Thyroid gland (tissue), 4 donors: ENCODE results near the gene FOXRED2. TPM values are rescaled to one million over a fixed set of nuclear protein-coding genes. Genes with fewer than 3 reads are reported as not detected.

Experiments
- DNase-seq, 2 donors: peaks; one replicate each; pipeline ENCODE4 v3.0.0-alpha.2; 2019
- H3K27ac ChIP-seq, 3 donors: fragments of 200-600 bp; sonication (generic); 1 replicate in 2 of 3; 2 replicates in 1 of 3; pipeline ENCODE4 v1.5.1; 2016 to 2019; ENCODE audit warnings: mild to moderate bottlenecking in 1 of 3, moderate library complexity in 1 of 3
- H3K27me3 ChIP-seq: fragments of 200-600 bp; sonication (generic); one replicate; pipeline ENCODE4 v1.5.1; 2019
- H3K36me3 ChIP-seq, 2 donors: fragments of 200-600 bp; sonication (generic); one replicate each; pipeline ENCODE4 v1.5.1; 2016 to 2019
- H3K4me1 ChIP-seq, 2 donors: fragments of 200-600 bp; sonication (generic); one replicate each; pipeline ENCODE4 v1.5.1; 2017 to 2019
- H3K4me3 ChIP-seq, 3 donors: fragments of 200-600 bp; sonication (generic); replicated peaks in 1 of 3; 1 replicate in 2 of 3; 2 replicates in 1 of 3; pipeline ENCODE4 v1.5.1; 2016; ENCODE audit warnings: mild to moderate bottlenecking in 1 of 3
- H3K9me3 ChIP-seq: fragments of 200-600 bp; sonication (generic); one replicate; pipeline ENCODE4 v1.5.1; 2017
- POLR2A ChIP-seq, 2 donors: fragments of 450-650 bp; IDR thresholded peaks; one replicate each; pipeline ENCODE4 v1.6.1; 2017; ENCODE audit warnings: antibody characterized with exemption in 2 of 2, mild to moderate bottlenecking in 2 of 2, moderate library complexity in 1 of 2
- WGBS, 2 donors: methylation state at CpG; one replicate each; pipeline ENCODE4 v1.1.5; 2017; 5-methylcytosine and 5-hydroxymethylcytosine counted together
- intact Hi-C: fragments of 100-400 bp; cut with DNase I; formaldehyde crosslinking; loops from one replicate; pipeline ENCODE4 v1.15.1; 2023
- total RNA-seq, 4 donors: library from RNA; depleted of rRNA; stranded (reverse); fragments of >200 nt; gene quantifications; one replicate each; pipeline ENCODE4 v1.2.3, GENCODE V29; 2016
- TF ChIP-seq, protein P1 (sequence below), 6 experiments: fragments of 200-600 bp in 3 of 6; fragments of 450-650 bp in 3 of 6; sonication (generic) in 3 of 6; IDR thresholded peaks; one replicate each; pipeline ENCODE4 v1.5.1; 2016 to 2019; ENCODE audit warnings: antibody characterized with exemption in 6 of 6, mild to moderate bottlenecking in 2 of 6, inconsistent platforms in 1 of 6, moderate library complexity in 1 of 6

The FOXRED2 gene
- total RNA-seq, 4 donors from 2014 or later: 5.9 to 12.8 (median 9.4) TPM

DNA sequence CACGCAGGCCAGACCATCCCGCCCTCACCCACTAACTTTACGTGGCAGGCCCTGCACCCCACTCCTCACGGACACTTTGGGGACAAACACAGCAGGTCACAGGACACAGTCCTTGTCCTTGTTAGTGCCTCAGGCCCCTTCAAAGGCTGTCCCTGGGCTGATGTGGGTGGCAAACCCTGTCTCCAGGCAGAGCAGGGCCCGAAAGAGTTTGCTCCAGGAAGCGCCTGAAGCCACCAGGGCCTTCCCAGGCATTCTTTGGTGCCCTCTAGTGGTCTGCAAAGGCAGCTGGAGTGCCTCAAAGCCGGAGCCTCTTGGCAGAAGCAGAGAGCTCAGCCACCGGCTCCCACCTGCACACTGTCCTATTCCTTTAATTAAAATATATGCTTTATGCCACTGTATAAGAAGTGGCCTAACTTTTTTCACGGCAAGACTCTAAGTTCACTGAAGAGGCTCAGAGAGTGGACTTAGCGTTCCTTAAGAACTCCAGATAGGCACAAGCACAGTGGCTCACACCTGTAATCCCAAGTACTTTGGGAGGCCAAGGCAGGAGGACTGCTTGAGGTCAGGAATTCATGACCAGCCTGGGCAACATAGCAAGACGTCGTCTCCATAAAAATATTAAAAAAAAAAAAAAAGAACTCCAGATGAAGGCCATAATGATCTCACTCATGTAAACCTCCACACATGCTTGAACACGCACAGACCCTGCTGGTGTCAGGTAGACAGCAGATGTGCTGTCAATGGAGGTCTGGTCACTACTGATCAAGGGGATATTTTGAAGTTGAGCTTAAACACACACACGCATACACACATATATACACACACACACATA is 36.5 kb downstream of the FOXRED2 start:
- Histone ChIP-seq H3K27me3 (no peaks in the 10 kb centered on the region), H3K36me3 (peaks cover 23 to 25% of the 10 kb centered on the region in 2 donors), H3K27ac (peak overlapping the region in 2 of 3 donors; percentile 15 to 26), H3K9me3 (no peaks in the 10 kb centered on the region), H3K4me3 (no peak overlapping the region), H3K4me1 (peaks cover 5 to 18% of the 10 kb centered on the region in 2 donors)
- 46 to 48% methylated on average over 14 of the region's 14 CpGs for WGBS, 2 donors
- intact Hi-C loops: loop anchor here (2.0 to 5.0 kb wide), 3 partner anchors 83 to 170 kb away; partner anchors contain the start of gene MYH9
- peak; percentile 81 to 87 for DNase-seq
- TF ChIP-seq POLR2A (IDR thresholded peaks at IDR 0.05): no peak
- TF ChIP-seq, protein P1, sequence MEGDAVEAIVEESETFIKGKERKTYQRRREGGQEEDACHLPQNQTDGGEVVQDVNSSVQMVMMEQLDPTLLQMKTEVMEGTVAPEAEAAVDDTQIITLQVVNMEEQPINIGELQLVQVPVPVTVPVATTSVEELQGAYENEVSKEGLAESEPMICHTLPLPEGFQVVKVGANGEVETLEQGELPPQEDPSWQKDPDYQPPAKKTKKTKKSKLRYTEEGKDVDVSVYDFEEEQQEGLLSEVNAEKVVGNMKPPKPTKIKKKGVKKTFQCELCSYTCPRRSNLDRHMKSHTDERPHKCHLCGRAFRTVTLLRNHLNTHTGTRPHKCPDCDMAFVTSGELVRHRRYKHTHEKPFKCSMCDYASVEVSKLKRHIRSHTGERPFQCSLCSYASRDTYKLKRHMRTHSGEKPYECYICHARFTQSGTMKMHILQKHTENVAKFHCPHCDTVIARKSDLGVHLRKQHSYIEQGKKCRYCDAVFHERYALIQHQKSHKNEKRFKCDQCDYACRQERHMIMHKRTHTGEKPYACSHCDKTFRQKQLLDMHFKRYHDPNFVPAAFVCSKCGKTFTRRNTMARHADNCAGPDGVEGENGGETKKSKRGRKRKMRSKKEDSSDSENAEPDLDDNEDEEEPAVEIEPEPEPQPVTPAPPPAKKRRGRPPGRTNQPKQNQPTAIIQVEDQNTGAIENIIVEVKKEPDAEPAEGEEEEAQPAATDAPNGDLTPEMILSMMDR (IDR thresholded peaks at IDR 0.05): peak; percentile 83 to 96 (median 90)

DNA sequence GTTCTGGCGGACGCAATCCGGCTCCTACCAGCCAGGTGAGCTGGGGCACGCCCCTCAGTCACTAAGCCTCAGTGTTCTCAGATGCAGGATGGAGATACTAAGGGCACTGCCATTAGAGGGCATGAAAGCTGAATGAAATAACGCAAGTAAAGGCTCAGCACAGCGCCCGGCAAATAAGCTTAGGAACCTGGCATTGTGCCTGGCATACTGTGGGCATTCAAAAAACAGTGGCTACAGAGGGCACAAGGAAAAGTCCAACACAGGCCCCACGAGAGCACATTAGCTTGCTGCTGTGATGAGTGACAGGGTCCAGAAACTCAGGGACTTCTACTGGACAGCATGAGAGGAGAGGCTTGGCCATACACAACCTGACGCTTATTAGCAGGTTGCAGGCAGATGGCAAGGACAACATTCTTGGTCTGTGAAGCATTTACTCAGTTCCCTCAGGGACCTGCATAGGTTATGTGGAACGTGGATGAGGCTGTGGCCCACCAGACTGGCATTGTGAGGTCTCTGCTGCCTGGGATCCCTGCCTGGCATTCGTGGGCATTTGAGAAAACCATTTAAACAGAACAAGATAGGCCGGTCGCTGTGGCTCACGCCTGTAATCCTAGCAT is 37.6 kb downstream of the FOXRED2 start:
- no peak for DNase-seq

DNA sequence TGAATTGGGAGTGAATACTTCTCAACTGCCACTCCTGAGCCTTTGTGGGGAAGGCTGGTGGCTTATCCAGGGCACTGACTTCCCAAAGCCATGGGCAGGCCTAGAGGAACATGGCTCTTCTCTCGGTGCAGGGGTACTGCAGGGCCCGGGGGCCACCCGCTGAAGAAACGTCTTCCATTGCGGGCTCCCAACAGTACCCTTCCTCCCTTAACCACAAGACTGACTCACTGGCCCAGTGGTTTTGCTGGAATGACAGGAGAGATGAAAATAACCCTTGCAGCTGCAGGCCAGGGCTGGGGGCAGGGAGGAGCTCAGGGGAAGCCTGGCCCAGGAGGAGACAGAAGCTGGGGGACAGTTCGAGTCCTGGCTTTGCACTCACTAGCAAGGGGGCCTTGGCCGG is 38.9 kb downstream of the FOXRED2 start:
- WGBS, 2 donors: 80 to 85% methylated on average over 5 to 7 of the region's 7 CpGs
- Histone ChIP-seq H3K4me3 (no peak overlapping the region), H3K9me3 (no peaks in the 10 kb centered on the region), H3K27me3 (no peaks in the 10 kb centered on the region), H3K4me1 (peaks cover 16 to 42% of the 10 kb centered on the region in 2 donors), H3K27ac (peak overlapping the region in 2 of 3 donors; percentile 88 to 92), H3K36me3 (peaks cover 3 to 5% of the 10 kb centered on the region in 2 donors)
- no peak for DNase-seq
- intact Hi-C loops: no loop called here
- TF ChIP-seq POLR2A (IDR thresholded peaks at IDR 0.05): no peak
- TF ChIP-seq, protein P1 (IDR thresholded peaks at IDR 0.05): no peak

More for the DNA sequence above, 37.6 kb downstream of the FOXRED2 start:
- TF ChIP-seq POLR2A (IDR thresholded peaks at IDR 0.05): no peak
- TF ChIP-seq, protein P1 (IDR thresholded peaks at IDR 0.05): no peak
- Histone ChIP-seq H3K27ac (peak overlapping the region in 1 of 3 donors; percentile 28), H3K27me3 (no peaks in the 10 kb centered on the region), H3K4me3 (no peak overlapping the region), H3K4me1 (peaks cover 16 to 30% of the 10 kb centered on the region in 2 donors), H3K9me3 (no peaks in the 10 kb centered on the region), H3K36me3 (peaks cover 12 to 15% of the 10 kb centered on the region in 2 donors)
- intact Hi-C loops: no loop called here
- 87 to 94% methylated on average over 11 to 14 of the region's 14 CpGs for WGBS, 2 donors

- WGBS, 2 donors: 64 to 69% methylated on average over 12 to 14 of the region's 14 CpGs
- TF ChIP-seq POLR2A (IDR thresholded peaks at IDR 0.05): no peak
- TF ChIP-seq, protein P1 (IDR thresholded peaks at IDR 0.05): no peak
- intact Hi-C loops: no loop called here
- H3K9me3 ChIP-seq: no peaks in the 10 kb centered on the region
- H3K4me3 ChIP-seq: no peak overlapping the region
- H3K27me3 ChIP-seq: no peaks in the 10 kb centered on the region
- H3K4me1 ChIP-seq: peaks cover 21 to 49% of the 10 kb centered on the region in 2 donors
- peak; percentile 55 to 61 for DNase-seq
- H3K27ac ChIP-seq: peak overlapping the region in 2 of 3 donors; percentile 88 to 92
- H3K36me3 ChIP-seq: peaks cover 1 to 3% of the 10 kb centered on the region in 2 donors
Observed at GRCh38 chr22:36467042-36467810, 39.6 kb downstream of the FOXRED2 start.
